Small intestine (tissue), 7 donors: Measurements from ENCODE around the gene MNAT1. TPM values are rescaled to one million over a fixed set of nuclear protein-coding genes. Genes with fewer than 3 reads are reported as not detected.

Experiments
- DNase-seq, 2 donors: peaks; one replicate each; pipeline versions ENCODE4 v3.0.0 to v3.0.0-alpha.2; 2013
- FAIRE-seq: peaks from 2 replicates; lab custom pipeline; 2012; peaks lifted over from hg19 to GRCh38; lab: Jason Lieb, UNC
- H3K27ac ChIP-seq, 3 donors: one replicate each; pipeline ENCODE4 v1.5.1; 2013; ENCODE audit warnings: low read length in 2 of 3, mild to moderate bottlenecking in 2 of 3, control low read depth in 1 of 3, inconsistent platforms in 1 of 3, low read depth in 1 of 3, moderate library complexity in 1 of 3
- H3K27me3 ChIP-seq, 3 donors: one replicate each; pipeline ENCODE4 v1.6.1; 2013; ENCODE audit warnings: low read length in 3 of 3, inconsistent platforms in 1 of 3; ENCODE audit not compliant: control insufficient read depth in 3 of 3, insufficient read depth in 3 of 3
- H3K36me3 ChIP-seq, 3 donors: one replicate each; pipeline ENCODE4 v1.6.1; 2013; ENCODE audit warnings: low read length in 3 of 3, inconsistent platforms in 1 of 3, low read depth in 1 of 3, mild to moderate bottlenecking in 1 of 3, moderate library complexity in 1 of 3; ENCODE audit not compliant: control insufficient read depth in 3 of 3, insufficient read depth in 2 of 3
- H3K4me1 ChIP-seq, 3 donors: one replicate each; pipeline ENCODE4 v1.6.1; 2013; ENCODE audit warnings: low read length in 2 of 3, inconsistent platforms in 1 of 3, low read depth in 1 of 3, mild to moderate bottlenecking in 1 of 3, moderate library complexity in 1 of 3; ENCODE audit not compliant: control insufficient read depth in 3 of 3, insufficient read depth in 2 of 3
- H3K4me3 ChIP-seq, 3 donors: one replicate each; pipeline ENCODE4 v1.5.1; 2013; ENCODE audit warnings: low read length in 3 of 3, control low read depth in 1 of 3, inconsistent platforms in 1 of 3, low read depth in 1 of 3, mild to moderate bottlenecking in 1 of 3, moderate library complexity in 1 of 3
- H3K9me3 ChIP-seq, 2 donors: one replicate each; pipeline ENCODE4 v1.6.1; 2013; ENCODE audit warnings: low read depth in 1 of 2, low read length in 1 of 2; ENCODE audit not compliant: control insufficient read depth in 2 of 2, insufficient read depth in 1 of 2
- WGBS, 3 donors: extraction: QIAGEN DNeasy Blood & Tissue Kit; methylation state at CpG; one replicate each; pipeline ENCODE4 v1.1.7; 2013; 5-methylcytosine and 5-hydroxymethylcytosine counted together
- polyA plus RNA-seq, 4 donors: library from polyadenylated mRNA; stranded (reverse) in 3 of 4; unstranded in 1 of 4; fragments of 200-250 nt in 3 of 4; fragments of 120-200 nt in 1 of 4; gene quantifications; one replicate each; pipeline versions ENCODE4 v1.2.1 to v1.2.3, GENCODE V29; 2013
- donor health status: healthy with polysubstance abuse.
- donor health status: control.
- donor health status: control.
- donor health status: Bipolar disorder and iron deficiency.
- donor health status: healthy.

The MNAT1 gene
- polyA plus RNA-seq, 4 donors: 9.5 to 28.7 (median 12.8) TPM

DNA sequence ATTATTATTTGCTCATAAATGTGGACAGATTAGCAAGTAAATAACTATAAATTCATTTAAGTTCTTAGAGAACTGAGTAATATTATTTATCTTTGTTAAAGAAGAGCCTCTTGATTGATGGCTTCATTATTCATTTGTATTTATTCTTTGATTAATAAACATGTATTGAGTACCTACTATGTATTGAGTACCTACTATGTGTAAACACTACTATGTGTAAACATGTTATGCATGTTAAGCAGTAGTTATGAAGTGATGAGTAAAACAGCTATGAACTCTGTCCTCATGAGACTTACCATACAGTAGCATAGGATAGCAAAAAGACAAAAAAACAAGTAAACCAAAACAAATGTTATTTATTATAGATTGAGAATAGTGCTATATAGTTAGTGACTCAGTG lies 61.9 kb downstream of the MNAT1 start:
- H3K4me1 ChIP-seq: no peaks in the 10 kb centered on the region
- FAIRE-seq (no peak), DNase-seq (no peak)
- H3K27me3 ChIP-seq: no peaks in the 10 kb centered on the region
- H3K27ac ChIP-seq: no peak overlapping the region
- H3K9me3 ChIP-seq: peaks cover 0 to 12% of the 10 kb centered on the region in 2 donors
- peaks cover 0 to 12% (median 0%) of the 10 kb centered on the region in 3 donors for H3K36me3 ChIP-seq
- no peak overlapping the region for H3K4me3 ChIP-seq

DNA sequence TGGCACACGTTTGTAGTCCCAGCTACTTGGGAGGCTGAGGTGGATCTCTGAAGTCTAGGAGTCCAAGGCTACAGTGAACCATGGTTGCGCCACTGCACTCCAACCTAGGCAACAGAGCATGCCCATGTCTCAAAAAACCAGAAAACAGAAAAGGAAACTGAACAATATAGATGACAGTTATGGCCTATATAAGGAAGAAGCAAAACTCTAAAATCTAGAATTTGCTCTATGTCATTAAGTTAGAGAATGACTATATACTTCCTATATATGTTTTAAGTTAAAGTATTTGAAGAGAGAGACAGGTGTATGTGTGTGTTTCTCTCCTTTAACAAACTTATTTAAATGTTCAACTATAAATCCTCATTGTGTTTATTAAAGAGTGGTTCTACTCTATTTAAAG lies 65.8 kb downstream of the MNAT1 start:
- Histone ChIP-seq H3K9me3 (no peaks in the 10 kb centered on the region), H3K4me3 (no peak overlapping the region), H3K4me1 (no peaks in the 10 kb centered on the region), H3K27me3 (no peaks in the 10 kb centered on the region), H3K27ac (no peak overlapping the region), H3K36me3 (peaks cover 0 to 4% (median 0%) of the 10 kb centered on the region in 3 donors)
- no peak for DNase-seq
- 94 to 96% (median 95%) methylated on average over 2 of the region's 2 CpGs for WGBS, 3 donors
- no peak for FAIRE-seq

DNA sequence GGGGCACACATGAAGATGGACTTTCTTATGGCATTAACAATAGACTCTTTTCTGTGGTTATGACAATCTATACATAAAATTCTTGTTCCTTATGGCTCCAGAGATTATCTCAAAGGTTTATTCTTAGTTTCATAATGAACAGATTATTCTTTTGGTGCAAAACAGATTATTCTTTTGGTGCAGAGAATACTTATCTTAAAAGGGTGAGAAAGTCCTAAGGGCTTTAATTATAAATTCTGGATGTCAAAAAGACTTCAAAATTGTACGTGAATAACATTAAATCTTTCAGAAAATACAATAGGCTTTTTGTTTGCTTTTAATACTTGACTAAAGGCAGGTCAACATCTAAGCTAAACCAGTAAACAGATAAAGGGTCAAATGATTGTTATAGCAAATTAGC lies 69.3 kb downstream of the MNAT1 start:
- DNase-seq (no peak), FAIRE-seq (no peak)
- Histone ChIP-seq H3K27ac (no peak overlapping the region), H3K36me3 (no peaks in the 10 kb centered on the region), H3K4me3 (no peak overlapping the region), H3K9me3 (no peaks in the 10 kb centered on the region), H3K4me1 (no peaks in the 10 kb centered on the region), H3K27me3 (no peaks in the 10 kb centered on the region)
- WGBS, 3 donors: 67 to 88% (median 73%) methylated on average over 1 of the region's 1 CpG

DNA sequence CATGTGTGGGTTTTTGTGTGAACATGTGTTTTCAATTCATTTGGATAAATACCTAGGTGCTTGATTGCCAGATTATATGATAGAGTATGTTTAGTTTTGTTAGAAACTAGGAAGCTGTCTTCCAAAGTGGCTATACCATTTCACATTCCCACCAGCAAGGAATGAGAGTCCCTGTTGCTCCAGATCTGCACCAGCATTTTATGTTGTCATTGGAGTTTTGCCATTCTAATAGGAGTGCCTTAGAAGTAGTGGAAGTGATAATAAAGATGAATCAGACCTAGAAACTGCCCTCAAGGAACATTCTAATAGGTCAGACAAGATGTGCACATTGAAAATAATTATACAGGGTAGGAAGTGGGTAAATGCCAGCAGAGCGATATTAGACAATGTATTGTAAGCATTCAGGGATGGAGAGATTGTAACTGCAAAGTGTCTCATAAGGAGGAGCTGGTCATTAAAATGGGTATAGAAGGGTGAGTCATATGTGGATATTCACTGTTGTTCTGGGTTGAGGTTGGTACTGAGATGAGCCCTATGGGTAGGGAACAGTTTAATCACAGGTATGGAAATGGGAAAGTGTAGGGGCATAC lies 71.4 kb downstream of the MNAT1 start:
- Histone ChIP-seq H3K27me3 (no peaks in the 10 kb centered on the region), H3K9me3 (no peaks in the 10 kb centered on the region), H3K27ac (no peak overlapping the region), H3K36me3 (no peaks in the 10 kb centered on the region), H3K4me3 (no peak overlapping the region), H3K4me1 (no peaks in the 10 kb centered on the region)
- FAIRE-seq (no peak), DNase-seq (no peak)
- WGBS, 3 donors: 95 to 100% (median 97%) methylated on average over 1 of the region's 1 CpG

DNA sequence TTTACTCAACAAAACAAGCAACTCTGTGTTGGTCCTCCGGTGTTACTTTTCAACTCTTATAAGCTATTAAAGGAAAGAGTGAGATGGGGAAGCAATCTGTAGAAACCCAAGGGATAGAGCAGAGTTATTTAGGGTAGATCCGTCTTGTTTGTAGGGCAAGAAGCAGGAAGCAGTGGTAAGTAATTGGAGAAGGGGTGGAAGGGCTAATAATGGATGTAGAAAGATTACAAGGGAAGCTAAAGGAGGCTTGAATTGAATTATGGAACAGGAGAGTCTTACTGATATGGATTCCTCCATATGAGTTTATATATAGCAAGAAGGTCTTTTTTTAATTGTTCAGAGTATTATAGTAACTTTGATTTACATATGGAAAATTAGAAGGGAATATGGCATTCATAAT lies 72.7 kb downstream of the MNAT1 start:
- H3K4me3 ChIP-seq: no peak overlapping the region
- FAIRE-seq (no peak), DNase-seq (no peak)
- 91 to 100% (median 99%) methylated on average over 2 of the region's 2 CpGs for WGBS, 3 donors
- no peaks in the 10 kb centered on the region for H3K27me3 ChIP-seq
- H3K4me1 ChIP-seq: no peaks in the 10 kb centered on the region
- H3K36me3 ChIP-seq: peaks cover 0 to 2% (median 0%) of the 10 kb centered on the region in 3 donors
- no peak overlapping the region for H3K27ac ChIP-seq
- H3K9me3 ChIP-seq: no peaks in the 10 kb centered on the region

DNA sequence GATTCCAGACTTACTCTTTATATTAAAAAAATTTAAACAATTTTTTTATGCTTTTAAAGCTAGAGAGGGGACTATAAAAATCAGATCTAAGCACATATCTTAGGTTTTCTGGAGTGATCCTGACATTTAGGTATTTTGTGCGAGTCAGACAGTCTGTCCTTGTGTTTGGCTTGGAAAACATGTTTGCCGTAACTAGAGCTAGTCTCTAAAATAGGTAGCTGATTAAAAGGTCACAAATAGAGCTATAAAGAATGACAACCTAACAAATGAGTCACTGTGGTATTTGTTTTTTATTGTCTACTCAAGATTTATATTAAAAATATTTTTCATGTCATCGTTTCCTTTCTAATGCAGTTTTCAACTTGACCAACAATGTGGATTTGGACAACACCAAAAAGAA lies 73.4 kb downstream of the MNAT1 start:
- Histone ChIP-seq H3K27me3 (no peaks in the 10 kb centered on the region), H3K9me3 (no peaks in the 10 kb centered on the region), H3K36me3 (peaks cover 0 to 5% (median 0%) of the 10 kb centered on the region in 3 donors), H3K4me3 (no peak overlapping the region), H3K27ac (no peak overlapping the region), H3K4me1 (no peaks in the 10 kb centered on the region)
- 90 to 97% (median 96%) methylated on average over 3 of the region's 3 CpGs for WGBS, 3 donors
- FAIRE-seq (no peak), DNase-seq (no peak)

DNA sequence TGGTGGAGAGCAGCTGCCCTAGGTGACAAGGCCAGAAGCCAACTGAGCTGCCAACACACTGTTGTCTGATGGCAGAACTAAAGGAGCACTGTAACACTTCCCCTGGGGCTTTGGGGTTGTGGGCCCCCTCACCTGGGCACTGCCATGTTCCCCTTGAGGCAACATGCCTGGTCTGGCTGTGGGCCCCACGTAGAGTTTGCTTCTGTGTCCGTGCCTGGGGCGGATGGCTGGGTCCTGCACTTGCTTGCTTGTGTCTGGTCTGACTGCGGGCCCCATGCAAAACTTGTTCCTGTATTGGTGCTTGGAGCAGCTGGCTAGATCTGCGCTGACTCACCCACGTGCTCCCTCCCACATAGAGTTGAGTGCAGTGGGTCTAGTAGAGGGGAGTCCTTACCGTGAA lies 78.4 kb downstream of the MNAT1 start:
- no peak for FAIRE-seq
- DNase-seq: no peak
- Histone ChIP-seq H3K4me3 (no peak overlapping the region), H3K27ac (no peak overlapping the region), H3K27me3 (no peaks in the 10 kb centered on the region), H3K9me3 (no peaks in the 10 kb centered on the region), H3K4me1 (no peaks in the 10 kb centered on the region), H3K36me3 (peaks cover 0 to 11% (median 0%) of the 10 kb centered on the region in 3 donors)
- 95 to 97% (median 96%) methylated on average over 7 of the region's 7 CpGs for WGBS, 3 donors

DNA sequence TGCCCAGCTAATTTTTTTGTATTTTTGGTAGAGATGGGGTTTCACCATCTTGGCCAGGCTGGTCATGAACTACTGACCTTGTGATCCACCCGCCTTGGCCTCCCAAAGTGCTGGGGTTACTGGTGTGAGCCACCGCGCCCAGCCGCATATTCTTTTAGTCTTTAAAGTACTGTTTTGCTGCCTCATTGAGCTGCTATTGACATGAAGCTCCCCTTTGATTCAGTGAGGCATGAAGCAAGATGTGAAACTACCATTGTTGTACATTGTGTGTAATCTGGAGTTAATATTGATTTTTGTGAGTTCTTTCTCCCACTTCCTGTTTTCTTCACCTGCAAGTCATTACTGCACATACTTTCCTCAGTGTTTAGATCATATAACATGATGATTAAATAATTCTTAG lies 80.8 kb downstream of the MNAT1 start:
- Histone ChIP-seq H3K9me3 (no peaks in the 10 kb centered on the region), H3K27ac (no peak overlapping the region), H3K27me3 (no peaks in the 10 kb centered on the region), H3K36me3 (peaks cover 0 to 11% (median 0%) of the 10 kb centered on the region in 3 donors), H3K4me1 (no peaks in the 10 kb centered on the region), H3K4me3 (no peak overlapping the region)
- FAIRE-seq (no peak), DNase-seq (no peak)
- 93 to 97% (median 96%) methylated on average over 4 of the region's 4 CpGs for WGBS, 3 donors

DNA sequence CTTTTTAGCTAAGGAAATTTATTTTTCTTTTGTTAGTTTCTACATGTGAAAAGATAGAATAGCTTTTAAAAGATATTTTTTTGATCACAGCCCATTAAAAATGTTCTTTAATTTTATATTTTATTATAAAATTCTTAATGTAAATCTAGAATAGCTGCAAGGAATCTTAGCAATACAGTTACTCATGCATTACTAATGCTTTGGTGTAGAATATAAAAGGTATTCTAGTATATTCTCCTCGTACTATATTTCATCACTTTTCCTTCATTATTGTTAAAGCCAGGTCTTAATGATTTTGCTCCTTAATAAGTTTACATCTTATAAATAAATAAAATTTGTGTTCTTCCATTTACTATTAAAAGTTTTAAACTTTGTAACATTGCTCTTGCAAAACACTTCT lies 82.6 kb downstream of the MNAT1 start:
- Histone ChIP-seq H3K27ac (no peak overlapping the region), H3K4me3 (no peak overlapping the region), H3K36me3 (peaks cover 0 to 9% (median 0%) of the 10 kb centered on the region in 3 donors), H3K27me3 (no peaks in the 10 kb centered on the region), H3K9me3 (no peaks in the 10 kb centered on the region), H3K4me1 (no peaks in the 10 kb centered on the region)
- 95 to 100% (median 97%) methylated on average over 1 of the region's 1 CpG for WGBS, 3 donors
- FAIRE-seq: no peak
- DNase-seq: no peak
